HG03457 (cell line): ENCODE data around the gene CDA.

Experiments used
- ATAC-seq: cut with Tn5 transposase; IDR thresholded peaks from one replicate; pipeline ENCODE4 v1.9.1; 2021; ENCODE audit warnings: moderate number of reproducible peaks; ENCODE audit not compliant: unreplicated experiment

The CDA gene

GRCh38 chr1:20648438-20648837 is 59.5 kb downstream of the CDA start:
- no peak for ATAC-seq

GRCh38 chr1:20648946-20649345 is 60.0 kb downstream of the CDA start:
- ATAC-seq: no peak

- ATAC-seq: no peak
Observed at GRCh38 chr1:20652300-20652699, 63.4 kb downstream of the CDA start.

DNA sequence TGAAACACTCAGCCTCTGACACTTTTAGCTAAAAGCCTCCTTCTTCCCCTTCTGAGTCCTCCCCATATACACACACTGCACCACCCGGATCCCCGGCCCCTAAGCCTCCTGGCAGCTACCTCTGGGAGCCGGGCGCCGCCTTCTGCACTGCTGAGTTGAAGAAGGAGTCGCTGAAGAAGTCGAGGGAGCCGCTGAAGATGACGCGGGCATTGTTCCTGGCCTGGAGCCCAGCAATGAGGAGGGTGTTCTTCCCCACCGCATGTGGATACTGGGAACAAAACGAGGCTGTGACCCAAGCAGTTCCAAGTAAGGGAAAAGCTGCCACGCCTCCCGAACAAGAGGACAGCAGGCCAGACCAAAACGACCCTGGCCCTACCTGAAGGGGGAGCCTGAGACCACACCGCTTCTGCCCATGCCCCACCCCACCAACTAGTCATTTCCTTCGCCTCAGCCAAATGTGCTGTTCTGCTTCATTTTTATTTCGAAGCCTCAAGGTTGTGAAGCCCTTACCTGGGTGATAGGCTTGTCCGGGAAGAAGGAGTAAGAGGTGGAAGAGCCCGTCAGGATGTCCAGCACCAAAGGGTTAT is 65.3 kb downstream of the CDA start:
- ATAC-seq: no peak

DNA sequence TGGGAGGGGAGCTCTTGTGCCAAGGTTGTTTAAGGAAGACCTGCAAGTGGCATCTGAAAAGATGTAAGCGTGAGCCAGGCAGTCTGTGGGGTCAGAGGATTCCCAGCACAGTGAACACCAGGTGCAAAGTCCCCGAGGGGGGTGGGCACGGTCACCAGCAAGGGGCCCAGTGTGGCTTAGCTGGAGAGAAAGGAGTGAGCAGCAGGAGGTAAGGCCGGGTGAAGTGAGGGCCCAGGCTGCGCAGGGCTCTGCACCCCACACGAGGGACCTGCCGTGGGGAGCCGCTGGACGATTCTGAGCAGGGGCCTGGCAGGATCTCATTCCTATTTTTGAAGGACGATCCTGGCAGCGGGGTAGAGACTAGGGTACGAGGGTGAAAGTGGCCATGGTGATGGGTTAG is 68.1 kb downstream of the CDA start:
- ATAC-seq: no peak

DNA sequence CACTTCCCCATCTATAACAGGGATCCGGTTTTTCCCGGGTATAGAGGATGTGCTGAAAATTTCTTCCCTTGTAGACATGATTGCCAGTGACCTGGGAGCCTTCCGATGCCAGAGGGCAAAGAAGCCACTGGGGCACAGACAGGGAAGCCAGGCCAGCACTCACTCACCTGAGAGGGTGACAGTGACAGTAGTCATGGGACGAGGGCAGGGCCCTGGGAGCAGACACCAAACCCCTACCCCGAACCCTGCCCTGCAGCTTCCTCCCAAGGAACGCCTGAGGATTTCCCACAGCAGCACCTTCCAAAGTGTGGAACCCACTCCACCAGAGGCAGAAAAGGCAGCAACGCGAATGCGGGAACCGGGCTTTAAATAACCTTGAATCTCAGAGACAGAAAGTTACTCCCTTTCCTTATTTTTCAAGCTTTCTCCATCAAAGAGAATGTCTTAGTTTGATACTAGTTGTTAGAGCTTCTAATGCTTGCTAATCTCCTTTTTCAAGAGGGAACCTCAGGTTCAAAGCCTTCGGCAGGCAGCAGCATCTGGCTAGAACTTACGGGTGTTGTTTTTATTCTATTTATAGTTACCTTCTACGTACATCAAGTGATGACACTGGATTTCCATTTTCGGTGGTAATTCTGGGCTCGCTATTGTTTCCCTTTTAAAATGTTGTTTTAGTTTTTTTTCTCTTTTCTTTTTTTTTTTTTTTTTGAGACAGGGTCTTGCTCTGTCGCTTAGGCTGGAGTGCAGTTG is 69.4 kb downstream of the CDA start:
- no peak for ATAC-seq

DNA sequence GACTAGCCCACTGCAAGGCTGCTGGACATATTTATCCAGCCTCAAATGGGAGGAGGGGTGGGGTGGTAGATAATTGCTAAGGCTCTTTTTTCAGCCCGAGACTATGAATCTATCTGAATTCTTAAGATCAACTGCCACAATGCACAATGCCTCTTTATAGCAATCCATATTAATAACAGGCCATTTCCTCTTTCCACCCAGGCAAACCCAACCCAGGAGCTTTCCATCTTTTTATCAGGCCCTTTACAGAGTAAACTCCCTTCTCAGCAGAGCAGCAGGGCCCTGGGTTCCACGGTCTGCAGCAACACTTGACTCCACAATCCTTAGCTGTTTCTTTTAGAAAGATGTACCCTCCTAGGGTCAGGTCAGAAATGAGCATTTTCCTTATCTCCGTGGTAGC is 71.5 kb downstream of the CDA start:
- ATAC-seq: no peak

GRCh38 chr1:20660847-20661206 is 71.9 kb downstream of the CDA start:
- no peak for ATAC-seq

DNA sequence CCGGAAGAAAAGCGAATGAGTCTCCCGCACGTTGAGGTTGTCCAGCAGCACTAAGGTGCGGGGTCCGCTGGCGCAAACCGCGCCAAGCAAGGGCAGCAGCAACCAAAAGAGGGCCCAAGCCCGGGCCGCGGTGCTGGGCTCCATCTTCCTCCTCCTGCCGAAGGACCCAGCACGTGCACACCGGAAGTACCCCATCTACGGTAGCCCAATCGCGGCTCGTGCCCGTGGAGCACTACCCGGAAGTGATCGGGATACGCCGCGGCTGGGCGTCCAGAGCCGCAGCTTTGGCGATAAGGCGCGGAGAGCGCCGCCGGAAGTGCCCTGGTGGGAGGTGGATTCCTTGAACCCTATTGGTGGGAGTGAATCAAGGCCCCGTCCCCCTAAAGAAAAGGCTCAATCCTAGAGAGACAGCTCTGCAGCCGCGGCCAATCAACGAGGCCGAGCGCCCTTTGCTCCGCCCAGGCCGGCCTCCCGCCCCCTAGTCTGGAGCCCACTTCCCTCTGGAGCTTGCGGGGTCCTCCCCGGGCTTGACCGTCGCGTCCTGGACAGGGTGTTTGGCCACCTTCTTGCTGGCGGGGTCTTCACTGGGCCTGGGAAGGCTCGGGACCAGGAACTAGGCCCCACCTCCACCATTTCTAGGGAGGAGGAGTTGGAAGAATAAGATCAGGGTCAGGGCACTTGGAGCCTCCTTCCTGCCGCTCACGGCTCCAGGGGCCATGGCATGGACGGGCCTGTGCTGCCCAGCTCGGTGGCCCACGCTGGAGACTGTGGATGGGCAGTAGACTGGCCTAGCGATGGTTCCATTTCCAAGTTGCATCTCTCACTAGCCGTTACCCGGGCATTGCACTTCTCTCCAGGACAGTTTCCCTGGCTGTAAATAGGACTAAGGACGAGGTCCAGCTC is 72.6 kb downstream of the CDA start, which contains the start of gene DDOST:
Gene DDOST, minus strand, starts transcription at position 163 of the 903 bp plus-strand sequence. Its CDS starts 19 bp downstream, at position 144.
- ATAC-seq: peak; percentile 88

GRCh38 chr1:20662110-20662475 is 73.2 kb downstream of the CDA start:
- no peak for ATAC-seq

DNA sequence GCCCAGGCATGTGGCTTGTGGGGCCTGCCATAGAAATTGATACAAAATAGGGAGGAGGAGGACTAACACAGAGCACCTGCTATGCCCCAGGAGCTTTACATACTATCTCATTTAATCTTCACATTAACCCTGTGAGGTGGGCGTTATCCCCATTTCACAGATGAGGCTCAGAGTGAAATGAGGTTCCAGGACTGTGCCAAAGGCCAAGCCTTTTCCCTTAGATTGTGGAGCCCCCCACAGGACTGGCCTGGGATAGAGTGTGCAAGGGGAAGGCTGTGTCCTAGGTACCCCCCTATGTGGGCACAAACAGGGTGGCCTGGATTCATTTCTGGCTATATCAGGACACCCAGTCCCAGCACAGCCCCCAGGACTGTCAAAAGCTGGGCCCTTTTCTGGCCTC is 74.5 kb downstream of the CDA start:
- no peak for ATAC-seq

DNA sequence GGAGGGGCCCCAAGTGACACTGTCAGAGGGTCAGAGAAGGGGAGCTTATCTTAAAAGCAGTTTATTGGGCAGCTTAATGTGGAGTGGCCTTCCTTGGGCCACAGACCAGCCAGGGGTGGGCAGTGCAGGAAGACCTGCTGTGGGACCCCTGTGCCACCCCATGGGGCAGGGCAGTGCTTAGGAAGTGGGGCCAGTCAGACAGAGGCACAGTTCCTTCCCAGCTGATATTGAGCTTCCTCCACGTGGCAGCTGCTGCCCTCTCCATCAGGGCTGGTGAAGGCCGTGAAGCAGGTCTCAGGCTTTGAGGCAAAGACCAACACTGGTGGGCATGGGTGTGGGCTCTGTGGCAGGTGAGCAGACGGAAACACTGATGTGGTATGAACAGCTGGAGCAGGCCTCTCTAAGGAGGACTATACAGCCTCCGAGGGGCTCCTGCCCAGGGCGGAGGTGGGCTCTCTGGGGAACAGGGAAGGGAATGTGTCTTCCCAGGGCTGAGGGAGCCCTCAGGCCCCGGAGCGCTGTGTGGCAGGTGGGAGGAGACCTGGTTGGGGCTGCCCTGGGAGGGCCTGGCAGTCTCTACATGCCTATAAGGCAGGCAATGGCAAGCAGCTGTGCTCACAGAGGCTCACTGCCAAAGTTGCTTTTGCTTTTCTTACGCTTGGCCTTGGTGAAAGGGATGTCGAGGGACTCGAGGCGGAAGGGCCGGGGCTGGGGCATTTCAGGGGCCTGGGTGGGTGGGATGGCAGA is 75.2 kb downstream of the CDA start:
- no peak for ATAC-seq

DNA sequence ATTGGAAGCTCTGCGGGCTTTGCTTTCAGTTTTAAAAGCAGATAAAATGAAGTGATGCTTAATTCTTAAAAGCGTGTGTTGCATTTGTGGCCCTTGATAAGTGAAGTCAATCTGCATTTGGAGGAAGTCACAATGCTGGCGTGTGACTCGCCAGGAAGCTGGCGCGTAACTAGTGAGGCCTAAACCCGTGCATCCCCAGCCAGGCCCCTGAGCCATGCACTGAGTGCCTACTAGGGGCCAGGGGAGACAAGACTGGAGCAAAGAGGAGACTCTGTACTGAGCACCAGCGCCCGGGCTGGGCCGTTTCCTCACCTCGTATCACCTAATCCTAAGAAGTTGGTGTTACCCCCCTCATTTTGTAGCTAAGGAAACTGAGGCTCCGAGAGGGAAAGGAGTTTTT is 76.8 kb downstream of the CDA start:
- ATAC-seq: no peak

DNA sequence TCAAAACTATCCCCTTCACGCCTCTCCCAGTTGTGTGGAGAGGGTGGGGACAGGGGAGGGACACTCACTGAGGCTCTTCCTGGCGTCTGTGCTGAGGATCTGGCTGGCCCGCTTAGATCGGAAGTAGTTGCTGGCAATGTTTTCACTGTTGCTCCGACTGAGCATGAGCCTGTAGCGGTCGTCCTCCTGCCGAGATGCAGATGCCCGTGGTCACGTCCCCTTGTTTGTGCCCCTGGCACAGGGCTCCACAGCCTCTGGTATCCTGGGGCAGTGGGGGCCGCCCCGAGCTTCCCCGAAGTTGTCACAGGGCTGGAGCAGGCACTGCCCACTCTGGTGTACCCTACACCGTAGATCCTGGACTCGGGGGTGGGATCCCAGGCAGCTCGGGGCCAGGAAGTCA is 77.2 kb downstream of the CDA start:
- no peak for ATAC-seq

DNA sequence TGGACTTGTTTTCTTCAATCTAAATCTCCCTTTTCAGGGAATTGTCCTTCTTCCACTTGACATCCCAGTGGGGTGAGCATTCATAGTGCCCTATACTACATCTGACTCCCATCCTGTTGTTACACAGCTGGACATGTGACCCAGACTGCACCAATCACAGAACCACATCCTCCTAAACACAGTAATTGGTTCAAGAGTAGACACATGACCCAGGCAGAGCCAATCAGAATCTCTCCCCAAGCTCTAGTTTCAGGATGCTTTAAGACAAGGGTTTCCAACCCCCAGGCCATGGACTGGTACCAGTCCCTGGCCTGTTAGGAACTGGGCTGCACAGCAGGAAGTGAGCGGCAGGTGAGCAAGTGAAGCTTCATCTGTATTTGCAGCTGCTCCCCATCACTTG is 77.9 kb downstream of the CDA start:
- ATAC-seq: no peak
